ENCODE measurements around the gene SF3B4.
"Not testable (repeated sequence)": the region's sequence is repeated elsewhere in the genome, so short reads cannot be mapped to it uniquely, and the experiment has no call there.

The SF3B4 gene

GRCh38 chr1:149927563-149928400 lies at the start of gene SF3B4:
TSS of gene SF3B4 (minus strand) at chr1:149927803. CDS start at chr1:149927759, 44 bp downstream.
- peak; percentile 95 for DNase-seq

GRCh38 chr1:149977345-149977744 lies 49.7 kb upstream of the SF3B4 start:
- peak; percentile 5 for DNase-seq

- DNase-seq = no peak
These were observed 44.9 kb upstream of the SF3B4 start for GRCh38 chr1:149972547-149972946.

- DNase-seq = no peak
These were observed 40.0 kb upstream of the SF3B4 start for GRCh38 chr1:149967646-149968045.

- no peak for DNase-seq
These were observed 39.4 kb upstream of the SF3B4 start for GRCh38 chr1:149967041-149967440.

- DNase-seq = no peak
These were observed 38.8 kb upstream of the SF3B4 start for GRCh38 chr1:149966405-149966804.

GRCh38 chr1:149965440-149965839 lies 37.8 kb upstream of the SF3B4 start:
- no peak for DNase-seq

- no peak for DNase-seq
These were observed 35.8 kb upstream of the SF3B4 start for GRCh38 chr1:149963358-149963757.

- no peak for DNase-seq
These were observed 35.1 kb upstream of the SF3B4 start for GRCh38 chr1:149962736-149963135.

- peak; percentile 46 for DNase-seq
These were observed 34.5 kb upstream of the SF3B4 start for GRCh38 chr1:149962039-149962647.

- DNase-seq = not testable (repeated sequence)
These were observed 29.9 kb upstream of the SF3B4 start for GRCh38 chr1:149957548-149957947.

- no peak for DNase-seq
These were observed 22.3 kb upstream of the SF3B4 start for GRCh38 chr1:149949911-149950310.

- no peak for DNase-seq
These were observed 17.6 kb upstream of the SF3B4 start for GRCh38 chr1:149945206-149945605.

- no peak for DNase-seq
These were observed 15.3 kb upstream of the SF3B4 start for GRCh38 chr1:149942885-149943284.

GRCh38 chr1:149942207-149942606 lies 14.6 kb upstream of the SF3B4 start:
- no peak for DNase-seq

GRCh38 chr1:149940427-149940826 lies 12.8 kb upstream of the SF3B4 start:
- no peak for DNase-seq

GRCh38 chr1:149938668-149939003 lies 11.0 kb upstream of the SF3B4 start:
- not testable (repeated sequence) for DNase-seq

- DNase-seq = no peak
These were observed 10.2 kb upstream of the SF3B4 start for GRCh38 chr1:149937759-149938158.

GRCh38 chr1:149936992-149937705 lies 9.5 kb upstream of the SF3B4 start:
- no peak for DNase-seq

- DNase-seq = no peak
These were observed 8.8 kb upstream of the SF3B4 start, which contains the start of gene MTMR11 for GRCh38 chr1:149936170-149936991. TSS of gene MTMR11 (minus strand) at chr1:149936879. CDS start at chr1:149936647, 232 bp downstream.

- DNase-seq = no peak
These were observed 6.8 kb upstream of the SF3B4 start for GRCh38 chr1:149934356-149934755.

- no peak for DNase-seq
These were observed 5.6 kb upstream of the SF3B4 start for GRCh38 chr1:149933208-149933607.

- no peak for DNase-seq
These were observed 4.9 kb upstream of the SF3B4 start for GRCh38 chr1:149932474-149932873.

Data from NCI-H1092 (cell line).